ENCODE data around the gene CDH16. TPM values are rescaled to one million over a fixed set of nuclear protein-coding genes. Genes with fewer than 3 reads are reported as not detected.

The CDH16 gene
- total RNA-seq, 2 experiments from 2014 or later, result not detected

GRCh38 chr16:66859397-66860068, 59.2 kb downstream of the CDH16 start:
- DNase-seq, result no peak
- no peaks in the 10 kb centered on the region for H3K4me1 Mint-ChIP-seq
- no peaks in the 10 kb centered on the region for H3K36me3 Mint-ChIP-seq (ENCODE audit: low read depth)
- no peak overlapping the region for H3K4me3 Mint-ChIP-seq
- H3K27me3 Mint-ChIP-seq, result no peaks in the 10 kb centered on the region
- ChIA-PET CTCF (interaction anchor here (0.5 to 3.9 kb wide), 5 partner anchors 8 to 58 kb away, joined by 3 to 21 read pairs (median 5); partner anchors contain the start of gene NAE1), POLR2A (no interaction called here)
- H3K27ac Mint-ChIP-seq, result no peak overlapping the region
- no peaks in the 10 kb centered on the region for H3K9me3 Mint-ChIP-seq

- Mint-ChIP-seq H3K4me3 (no peak overlapping the region), H3K27me3 (peaks cover 2% of the 10 kb centered on the region), H3K27ac (no peak overlapping the region), H3K9me3 (no peaks in the 10 kb centered on the region), H3K4me1 (no peaks in the 10 kb centered on the region), H3K36me3 (ENCODE audit: low read depth) (no peaks in the 10 kb centered on the region)
- no peak for DNase-seq
- CTCF ChIA-PET, result interaction anchor here (0.5 to 3.9 kb wide), 4 partner anchors 9 to 1386 kb away, joined by 3 to 20 read pairs (median 4); no protein-coding TSS in a partner anchor
- POLR2A ChIA-PET, result no interaction called here
Observed at GRCh38 chr16:66858740-66859396, 59.8 kb downstream of the CDH16 start.

Other genes starting within 250 kb of the CDH16 start
- under 1 TPM; 0.73 to 0.84 TPM for gene CMTM4, start 222.1 kb downstream of the CDH16 start, total RNA-seq
- 10 to 100 TPM; 53.9 to 65.9 TPM for gene DYNC1LI2, start 167.3 kb downstream of the CDH16 start, total RNA-seq
- under 1 TPM; 0.15 to 0.27 TPM for gene TERB1, start 117.3 kb downstream of the CDH16 start, total RNA-seq
- 10 to 100 TPM; 62.5 to 72.6 TPM for gene NAE1, start 87.9 kb downstream of the CDH16 start, total RNA-seq
- gene CA7, start 74.5 kb downstream of the CDH16 start, total RNA-seq, result not detected
- 10 to 100 TPM; 20.8 to 21.4 TPM for gene PDP2, start 38.4 kb downstream of the CDH16 start, total RNA-seq
- gene RRAD, start 6.7 kb upstream of the CDH16 start, total RNA-seq, result under 1 TPM; 0.20 to 0.23 TPM
- 100 to 1,000 TPM in 1 of 2 experiments, 10 to 100 TPM in 1; 95.2 to 112 TPM for gene CIAO2B, start 15.5 kb upstream of the CDH16 start, total RNA-seq
- 10 to 100 TPM; 31.5 to 34.9 TPM for gene CES2, start 16.6 kb upstream of the CDH16 start, total RNA-seq
- gene CES3, start 42.4 kb upstream of the CDH16 start, total RNA-seq, result 1 to 10 TPM; 5.9 to 6.4 TPM
- 10 to 100 TPM; 28.9 to 30.5 TPM for gene CES4A, start 69.7 kb upstream of the CDH16 start, total RNA-seq
- gene CBFB, start 110.3 kb upstream of the CDH16 start, total RNA-seq, result 100 to 1,000 TPM; 218 to 222 TPM
- gene PHAF1, start 191.1 kb upstream of the CDH16 start, total RNA-seq, result 10 to 100 TPM; 15.2 to 19.0 TPM
- gene B3GNT9, start 232.1 kb upstream of the CDH16 start, total RNA-seq, result 1 to 10 TPM; 7.1 to 7.2 TPM
- gene TRADD, start 241.0 kb upstream of the CDH16 start, total RNA-seq, result 10 to 100 TPM; 47.2 to 57.5 TPM
- gene FBXL8, start 241.1 kb upstream of the CDH16 start, total RNA-seq, result 10 to 100 TPM; 35.7 to 46.6 TPM
- gene HSF4, start 245.9 kb upstream of the CDH16 start, total RNA-seq, result 10 to 100 TPM; 49.6 to 58.1 TPM